Purkinje cell (primary cell): ENCODE results near the gene EXOC6. TPM values are rescaled to one million over a fixed set of nuclear protein-coding genes. Genes with fewer than 3 reads are reported as not detected.

ENCODE experiments used
- polyA plus RNA-seq: library from polyadenylated mRNA; unstranded; fragments of >200 nt; fragmentation: Nextera tagmentation; gene quantifications from 2 replicates; pipeline ENCODE4 v1.2.1, GENCODE V29; 2014

EXOC6 gene
- polyA plus RNA-seq: 24.8 and 25.7 TPM in 2 replicates

GRCh38 chr10:92848441-92849233, at the start of gene EXOC6:
Gene EXOC6, plus strand, starts transcription at chr10:92848520. Its CDS starts 14 bp downstream, at chr10:92848534.

GRCh38 chr10:93059975-93060886, 211.9 kb downstream of the EXOC6 start, which contains the start of gene CYP26C1:
Gene CYP26C1, plus strand, starts transcription at chr10:93060798. Its CDS starts 466 bp downstream, at chr10:93061264.

GRCh38 chr10:93073539-93074146, 225.3 kb downstream of the EXOC6 start, which contains the start of gene CYP26A1:
Gene CYP26A1, plus strand, starts transcription at chr10:93073893. Its CDS starts 42 bp downstream, at chr10:93073935.

Other genes with a start within 250 kb of the EXOC6 start
- gene HHEX, start 158.6 kb upstream of the EXOC6 start, polyA plus RNA-seq: 1.2 TPM in 1 of 2 replicates, not detected in the other
- not detected in 2 replicates for gene CYP26C1, start 212.3 kb downstream of the EXOC6 start, polyA plus RNA-seq
- 0.73 and 3.0 TPM in 2 replicates for gene CYP26A1, start 225.4 kb downstream of the EXOC6 start, polyA plus RNA-seq